OCI-LY7 (cell line): ENCODE measurements around the gene EHD3. TPM values are rescaled to one million over a fixed set of nuclear protein-coding genes. Genes with fewer than 3 reads are reported as not detected.
A peak's percentile ranks its signal among the peaks of the same experiment; 100 is the strongest.

ENCODE experiments used
- BruUV-seq: library from RNA; stranded (reverse); fragments of 400-500 nt; replicated peaks from 2 replicates; lab custom pipeline; 2021; lab: Mats Ljungman, UMichigan
- CTCF ChIA-PET: fragments of 300-600 bp; sonication (Branson Sonifier 250); formaldehyde crosslinking; loops from one replicate; lab custom pipeline; 2022; ENCODE audit warnings: antibody characterized with exemption; ENCODE audit not compliant: unreplicated experiment; lab: Charles Lee
- POLR2A ChIA-PET: fragments of 300-600 bp; sonication (Branson Sonifier 250); formaldehyde crosslinking; loops from one replicate; lab custom pipeline; 2022; ENCODE audit warnings: antibody characterized with exemption; lab: Charles Lee
- DNase-seq: peaks from one replicate; pipeline ENCODE4 v3.0.0-alpha.2; 2015; ENCODE audit warnings: low spot score
- H2AFZ ChIP-seq: fragments of 200-600 bp; sonication (generic), shearing (Covaris generic); 2 replicates; pipeline ENCODE4 v1.6.1; 2014; ENCODE audit warnings: mild to moderate bottlenecking, antibody characterized with exemption, low read length, moderate library complexity
- H3K27ac ChIP-seq: fragments of 200-600 bp; sonication (generic); 2 replicates; pipeline ENCODE4 v1.5.1; 2014; ENCODE audit warnings: mixed run types, low read depth, mild to moderate bottlenecking, moderate library complexity, low read length, inconsistent platforms; ENCODE audit not compliant: poor library complexity, severe bottlenecking
- H3K36me3 ChIP-seq: fragments of 200-600 bp; sonication (generic); 2 replicates; pipeline ENCODE4 v1.6.1; 2014; ENCODE audit warnings: mild to moderate bottlenecking, antibody characterized with exemption, low read length, moderate library complexity, mixed read lengths; ENCODE audit not compliant: insufficient read depth
- H3K4me1 ChIP-seq: fragments of 200-600 bp; sonication (generic); 2 replicates; pipeline ENCODE4 v1.5.1; 2014; ENCODE audit warnings: mild to moderate bottlenecking, low read length; ENCODE audit not compliant: insufficient read depth, poor library complexity, severe bottlenecking
- H3K4me2 ChIP-seq: fragments of 200-600 bp; sonication (generic); 2 replicates; pipeline ENCODE4 v1.6.1; 2014; ENCODE audit warnings: mild to moderate bottlenecking, low read length
- H3K4me3 ChIP-seq: fragments of 200-600 bp; sonication (generic); 2 replicates; pipeline ENCODE4 v1.5.1; 2014; ENCODE audit warnings: mild to moderate bottlenecking, low read depth, low read length; ENCODE audit not compliant: poor library complexity, severe bottlenecking
- H3K79me2 ChIP-seq: fragments of 200-600 bp; sonication (generic); 2 replicates; pipeline ENCODE4 v1.6.1; 2016; ENCODE audit warnings: low read depth, mild to moderate bottlenecking, low read length, moderate library complexity, mixed read lengths; ENCODE audit not compliant: insufficient read depth
- H3K9me2 ChIP-seq: fragments of 200-600 bp; sonication (generic); 2 replicates; pipeline ENCODE4 v1.6.1; 2016; ENCODE audit warnings: mild to moderate bottlenecking, low read length, mixed read lengths; ENCODE audit not compliant: insufficient read depth
- H3K9me3 ChIP-seq: fragments of 200-600 bp; sonication (generic); 2 replicates; pipeline ENCODE4 v1.6.1; 2014; ENCODE audit warnings: mild to moderate bottlenecking, mixed run types, low read length, mixed read lengths
- H4K20me1 ChIP-seq: fragments of 200-600 bp; sonication (generic); 2 replicates; pipeline ENCODE4 v1.6.1; 2014; ENCODE audit warnings: mild to moderate bottlenecking, antibody characterized with exemption, low read length, moderate library complexity, mixed read lengths; ENCODE audit not compliant: insufficient read depth
- EZH2phosphoT487 ChIP-seq: fragments of 200-600 bp; sonication (generic); IDR thresholded peaks from 2 replicates; pipeline ENCODE4 v1.6.1; 2018; ENCODE audit warnings: low read depth, borderline replicate concordance, mild to moderate bottlenecking, mixed run types, antibody characterized with exemption, low read length, moderate library complexity, mixed read lengths
- intact Hi-C: fragments of 100-400 bp; cut with micrococcal nuclease; formaldehyde crosslinking; loops from one replicate; pipeline ENCODE4 v1.10.0; 2022; ENCODE audit not compliant: unreplicated experiment
- total RNA-seq, 2 experiments: library from RNA; depleted of rRNA in 1 of 2; stranded (reverse); fragments of >200 nt in 1 of 2; shearing (Covaris generic) in 1 of 2; gene quantifications; 2 replicates each; pipeline ENCODE4 v1.2.3, GENCODE V29; 2014 to 2022
- TF ChIP-seq, protein P1 (sequence below): fragments of 200-600 bp; sonication (generic); conservative IDR thresholded peaks from 2 replicates; pipeline ENCODE4 v1.5.1; 2014; ENCODE audit warnings: mild to moderate bottlenecking, antibody characterized with exemption, low read length, moderate library complexity, mixed read lengths

Gene EHD3
- total RNA-seq, 2 experiments from 2014 or later = 0.73 to 3.4 TPM

GRCh38 chr2:31213601-31214443 is 20.1 kb upstream of the EHD3 start:
- Histone ChIP-seq H4K20me1 (no peaks in the 10 kb centered on the region), H3K4me3 (peak overlapping the region; percentile 1), H3K4me2 (peak overlapping the region; percentile 43), H3K27ac (peak overlapping the region; percentile 56), H3K36me3 (no peaks in the 10 kb centered on the region), H3K9me2 (no peaks in the 10 kb centered on the region), H2AFZ (peak overlapping the region; percentile 32), H3K9me3 (no peaks in the 10 kb centered on the region), H3K4me1 (peaks cover 70% of the 10 kb centered on the region), H3K79me2 (no peaks in the 10 kb centered on the region)
- TF ChIP-seq, protein P1, sequence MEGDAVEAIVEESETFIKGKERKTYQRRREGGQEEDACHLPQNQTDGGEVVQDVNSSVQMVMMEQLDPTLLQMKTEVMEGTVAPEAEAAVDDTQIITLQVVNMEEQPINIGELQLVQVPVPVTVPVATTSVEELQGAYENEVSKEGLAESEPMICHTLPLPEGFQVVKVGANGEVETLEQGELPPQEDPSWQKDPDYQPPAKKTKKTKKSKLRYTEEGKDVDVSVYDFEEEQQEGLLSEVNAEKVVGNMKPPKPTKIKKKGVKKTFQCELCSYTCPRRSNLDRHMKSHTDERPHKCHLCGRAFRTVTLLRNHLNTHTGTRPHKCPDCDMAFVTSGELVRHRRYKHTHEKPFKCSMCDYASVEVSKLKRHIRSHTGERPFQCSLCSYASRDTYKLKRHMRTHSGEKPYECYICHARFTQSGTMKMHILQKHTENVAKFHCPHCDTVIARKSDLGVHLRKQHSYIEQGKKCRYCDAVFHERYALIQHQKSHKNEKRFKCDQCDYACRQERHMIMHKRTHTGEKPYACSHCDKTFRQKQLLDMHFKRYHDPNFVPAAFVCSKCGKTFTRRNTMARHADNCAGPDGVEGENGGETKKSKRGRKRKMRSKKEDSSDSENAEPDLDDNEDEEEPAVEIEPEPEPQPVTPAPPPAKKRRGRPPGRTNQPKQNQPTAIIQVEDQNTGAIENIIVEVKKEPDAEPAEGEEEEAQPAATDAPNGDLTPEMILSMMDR = no peak
- no peak for TF ChIP-seq EZH2phosphoT487
- BruUV-seq = no TSS peak
- intact Hi-C loops = no loop called here
- CTCF ChIA-PET = no interaction called here
- DNase-seq = peak; percentile 55
- POLR2A ChIA-PET = interaction anchor here (0.6 to 1.2 kb wide), 2 partner anchors 877 to 1053 kb away, joined by 3 to 4 read pairs; no protein-coding TSS in a partner anchor

- peak overlapping the region; percentile 1 for H3K4me3 ChIP-seq
- no peaks in the 10 kb centered on the region for H3K9me2 ChIP-seq
- no peaks in the 10 kb centered on the region for H4K20me1 ChIP-seq
- peaks cover 72% of the 10 kb centered on the region for H3K4me1 ChIP-seq
- no peak for TF ChIP-seq EZH2phosphoT487
- TF ChIP-seq, protein P1 = no peak
- DNase-seq = no peak
- no peaks in the 10 kb centered on the region for H3K9me3 ChIP-seq
- POLR2A ChIA-PET = interaction anchor here (0.6 to 1.2 kb wide), 2 partner anchors 878 to 1054 kb away, joined by 3 to 4 read pairs; no protein-coding TSS in a partner anchor
- no peaks in the 10 kb centered on the region for H3K36me3 ChIP-seq
- H2AFZ ChIP-seq = peak overlapping the region; percentile 32; the same call in 1 of the 2 replicates
- no peaks in the 10 kb centered on the region for H3K79me2 ChIP-seq
- peak overlapping the region; percentile 56 for H3K27ac ChIP-seq
- intact Hi-C loops = no loop called here
- CTCF ChIA-PET = no interaction called here
- H3K4me2 ChIP-seq = peak overlapping the region; percentile 43
- BruUV-seq = no TSS peak
These were observed 19.5 kb upstream of the EHD3 start for GRCh38 chr2:31214444-31214915.
